ENCODE measurements around the gene HDGFL1.

Gene HDGFL1

GRCh38 chr6:22600059-22600458 lies 30.7 kb downstream of the HDGFL1 start:
- Histone ChIP-seq H3K4me2 (ENCODE audit: low read length) (no peak overlapping the region), H3K79me1 (ENCODE audit: low read length) (no peaks in the 10 kb centered on the region), H3K27me3 (ENCODE audit: insufficient read depth, low read length) (no peaks in the 10 kb centered on the region), H3K4me1 (ENCODE audit: control insufficient read depth in 1 of 2, insufficient read depth in 2 of 2, low read length in 2 of 2) (no peaks in the 10 kb centered on the region), H3K18ac (ENCODE audit: low read length) (no peak overlapping the region), H4K91ac (ENCODE audit: low read depth, low read length) (no peak overlapping the region), H2BK120ac (ENCODE audit: insufficient read depth, low read length, poor library complexity) (no peak overlapping the region), H3K14ac (ENCODE audit: low read length) (no peak overlapping the region), H3K23ac (ENCODE audit: low read length) (no peak overlapping the region), H4K8ac (ENCODE audit: low read depth, low read length) (no peak overlapping the region), H2BK12ac (ENCODE audit: low read length) (no peak overlapping the region), H3K36me3 (ENCODE audit: control insufficient read depth in 1 of 2, insufficient read depth in 2 of 2, low read length in 2 of 2) (no peaks in the 10 kb centered on the region), H2AK5ac (ENCODE audit: low read length) (no peak overlapping the region), H3K4me3 (ENCODE audit: low read depth, low read length) (no peak overlapping the region), H3K4ac (ENCODE audit: low read depth, low read length) (no peak overlapping the region), H3K79me2 (ENCODE audit: control insufficient read depth, insufficient read depth, low read length, poor library complexity) (no peaks in the 10 kb centered on the region), H4K12ac (ENCODE audit: low read depth, low read length) (no peak overlapping the region), H3K27ac (ENCODE audit: low read depth, low read length) (no peak overlapping the region), H2AFZ (ENCODE audit: insufficient read depth, low read length, poor library complexity) (no peak overlapping the region), H3K9me3 (ENCODE audit: insufficient read depth, low read depth, low read length) (peaks cover 2% of the 10 kb centered on the region), H3K9ac (ENCODE audit: low read length) (no peak overlapping the region), H2BK5ac (ENCODE audit: low read depth, low read length, poor library complexity) (no peak overlapping the region)
- WGBS (ENCODE audit: extremely low coverage, insufficient coverage, insufficient read length), result no CpG with 5 or more reads among the region's 4 CpGs
- DNase-seq, result no peak

- Histone ChIP-seq H2BK5ac (ENCODE audit: low read depth, low read length, poor library complexity) (no peak overlapping the region), H3K79me1 (ENCODE audit: low read length) (no peaks in the 10 kb centered on the region), H2AK5ac (ENCODE audit: low read length) (no peak overlapping the region), H3K23ac (ENCODE audit: low read length) (no peak overlapping the region), H4K12ac (ENCODE audit: low read depth, low read length) (no peak overlapping the region), H4K91ac (ENCODE audit: low read depth, low read length) (no peak overlapping the region), H3K4me1 (ENCODE audit: control insufficient read depth in 1 of 2, insufficient read depth in 2 of 2, low read length in 2 of 2) (no peaks in the 10 kb centered on the region), H3K27me3 (ENCODE audit: insufficient read depth, low read length) (no peaks in the 10 kb centered on the region), H3K79me2 (ENCODE audit: control insufficient read depth, insufficient read depth, low read length, poor library complexity) (no peaks in the 10 kb centered on the region), H2BK120ac (ENCODE audit: insufficient read depth, low read length, poor library complexity) (no peak overlapping the region), H3K9me3 (ENCODE audit: insufficient read depth, low read depth, low read length) (peaks cover 2% of the 10 kb centered on the region), H3K4ac (ENCODE audit: low read depth, low read length) (no peak overlapping the region), H3K4me2 (ENCODE audit: low read length) (no peak overlapping the region), H2AFZ (ENCODE audit: insufficient read depth, low read length, poor library complexity) (no peak overlapping the region), H3K36me3 (ENCODE audit: control insufficient read depth in 1 of 2, insufficient read depth in 2 of 2, low read length in 2 of 2) (no peaks in the 10 kb centered on the region), H3K9ac (ENCODE audit: low read length) (no peak overlapping the region), H3K18ac (ENCODE audit: low read length) (no peak overlapping the region), H3K4me3 (ENCODE audit: low read depth, low read length) (no peak overlapping the region), H3K14ac (ENCODE audit: low read length) (no peak overlapping the region), H2BK12ac (ENCODE audit: low read length) (no peak overlapping the region), H4K8ac (ENCODE audit: low read depth, low read length) (no peak overlapping the region), H3K27ac (ENCODE audit: low read depth, low read length) (no peak overlapping the region)
- WGBS (ENCODE audit: extremely low coverage, insufficient coverage, insufficient read length), result no CpG with 5 or more reads among the region's 5 CpGs
- DNase-seq, result no peak
Observed at GRCh38 chr6:22601984-22602383, 32.6 kb downstream of the HDGFL1 start.

DNA sequence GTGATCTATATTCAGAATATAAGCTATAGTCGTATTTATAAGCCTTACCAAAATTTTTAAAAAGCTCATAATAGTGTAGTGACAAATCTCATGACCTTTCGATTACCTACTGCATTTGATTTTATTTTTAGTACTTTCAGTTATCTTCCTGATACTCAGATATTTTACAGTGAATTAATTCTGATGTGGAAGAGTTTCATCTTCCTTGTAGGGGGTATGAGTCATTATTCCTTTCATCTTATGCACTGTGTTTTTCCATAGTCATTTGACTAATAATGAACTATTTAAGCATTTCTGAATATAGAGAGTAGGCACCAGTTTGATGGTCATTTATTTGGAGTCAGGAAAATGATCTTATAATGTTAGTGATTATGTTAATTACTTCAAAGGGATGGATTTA lies 36.4 kb downstream of the HDGFL1 start:
- no peak overlapping the region for H3K9ac ChIP-seq (ENCODE audit: low read length)
- H2BK5ac ChIP-seq (ENCODE audit: low read depth, low read length, poor library complexity), result no peak overlapping the region
- no peaks in the 10 kb centered on the region for H3K27me3 ChIP-seq (ENCODE audit: insufficient read depth, low read length)
- H2BK12ac ChIP-seq (ENCODE audit: low read length), result no peak overlapping the region
- H4K12ac ChIP-seq (ENCODE audit: low read depth, low read length), result no peak overlapping the region
- H2AFZ ChIP-seq (ENCODE audit: insufficient read depth, low read length, poor library complexity), result no peak overlapping the region
- H3K4me2 ChIP-seq (ENCODE audit: low read length), result no peak overlapping the region
- DNase-seq, result no peak
- no peak overlapping the region for H3K18ac ChIP-seq (ENCODE audit: low read length)
- H3K27ac ChIP-seq (ENCODE audit: low read depth, low read length), result no peak overlapping the region
- no peaks in the 10 kb centered on the region for H3K79me2 ChIP-seq (ENCODE audit: control insufficient read depth, insufficient read depth, low read length, poor library complexity)
- H3K14ac ChIP-seq (ENCODE audit: low read length), result no peak overlapping the region
- H3K4me3 ChIP-seq (ENCODE audit: low read depth, low read length), result no peak overlapping the region
- H3K79me1 ChIP-seq (ENCODE audit: low read length), result no peaks in the 10 kb centered on the region
- peaks cover 2% of the 10 kb centered on the region for H3K9me3 ChIP-seq (ENCODE audit: insufficient read depth, low read depth, low read length)
- no CpG with 5 or more reads among the region's 2 CpGs for WGBS (ENCODE audit: extremely low coverage, insufficient coverage, insufficient read length)
- no peak overlapping the region for H2BK120ac ChIP-seq (ENCODE audit: insufficient read depth, low read length, poor library complexity)
- no peak overlapping the region for H4K8ac ChIP-seq (ENCODE audit: low read depth, low read length)
- no peak overlapping the region for H2AK5ac ChIP-seq (ENCODE audit: low read length)
- H3K23ac ChIP-seq (ENCODE audit: low read length), result no peak overlapping the region
- no peaks in the 10 kb centered on the region for H3K4me1 ChIP-seq (ENCODE audit: control insufficient read depth in 1 of 2, insufficient read depth in 2 of 2, low read length in 2 of 2)
- no peak overlapping the region for H3K4ac ChIP-seq (ENCODE audit: low read depth, low read length)
- no peaks in the 10 kb centered on the region for H3K36me3 ChIP-seq (ENCODE audit: control insufficient read depth in 1 of 2, insufficient read depth in 2 of 2, low read length in 2 of 2)
- no peak overlapping the region for H4K91ac ChIP-seq (ENCODE audit: low read depth, low read length)

DNA sequence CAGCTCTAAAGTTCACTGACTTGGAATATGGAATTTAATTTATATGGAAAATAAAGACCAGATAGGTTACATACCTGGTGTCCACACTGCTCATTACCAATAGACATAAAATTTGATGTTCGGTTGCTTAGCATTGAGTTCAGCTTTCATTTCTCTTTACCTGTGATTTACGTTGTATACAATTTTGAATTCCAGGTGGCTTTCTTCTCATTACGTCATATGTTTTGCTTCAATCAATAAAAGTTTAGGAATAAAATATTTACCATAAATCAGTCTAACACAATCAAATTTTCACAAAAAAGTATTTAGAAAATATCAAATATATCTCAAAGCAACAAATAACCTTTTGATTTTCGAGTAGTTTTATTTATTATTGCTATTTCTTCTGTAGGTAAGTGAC lies 40.8 kb downstream of the HDGFL1 start:
- Histone ChIP-seq H3K36me3 (ENCODE audit: control insufficient read depth in 1 of 2, insufficient read depth in 2 of 2, low read length in 2 of 2) (no peaks in the 10 kb centered on the region), H3K79me1 (ENCODE audit: low read length) (no peaks in the 10 kb centered on the region), H3K14ac (ENCODE audit: low read length) (no peak overlapping the region), H2BK12ac (ENCODE audit: low read length) (no peak overlapping the region), H3K27ac (ENCODE audit: low read depth, low read length) (no peak overlapping the region), H3K4me3 (ENCODE audit: low read depth, low read length) (no peak overlapping the region), H4K91ac (ENCODE audit: low read depth, low read length) (no peak overlapping the region), H3K9me3 (ENCODE audit: insufficient read depth, low read depth, low read length) (no peaks in the 10 kb centered on the region), H3K9ac (ENCODE audit: low read length) (no peak overlapping the region), H3K27me3 (ENCODE audit: insufficient read depth, low read length) (no peaks in the 10 kb centered on the region), H3K4me1 (ENCODE audit: control insufficient read depth in 1 of 2, insufficient read depth in 2 of 2, low read length in 2 of 2) (no peaks in the 10 kb centered on the region), H3K18ac (ENCODE audit: low read length) (no peak overlapping the region), H2AK5ac (ENCODE audit: low read length) (no peak overlapping the region), H3K4me2 (ENCODE audit: low read length) (no peak overlapping the region), H4K8ac (ENCODE audit: low read depth, low read length) (no peak overlapping the region), H2AFZ (ENCODE audit: insufficient read depth, low read length, poor library complexity) (no peak overlapping the region), H3K23ac (ENCODE audit: low read length) (no peak overlapping the region), H2BK5ac (ENCODE audit: low read depth, low read length, poor library complexity) (no peak overlapping the region), H3K79me2 (ENCODE audit: control insufficient read depth, insufficient read depth, low read length, poor library complexity) (no peaks in the 10 kb centered on the region), H3K4ac (ENCODE audit: low read depth, low read length) (no peak overlapping the region), H2BK120ac (ENCODE audit: insufficient read depth, low read length, poor library complexity) (no peak overlapping the region), H4K12ac (ENCODE audit: low read depth, low read length) (no peak overlapping the region)
- no CpG with 5 or more reads among the region's 4 CpGs for WGBS (ENCODE audit: extremely low coverage, insufficient coverage, insufficient read length)
- no peak for DNase-seq
